T-helper 1 cell treated with Interleukin-12 subunit alpha and Interleukin-12 subunit beta and Interleukin-4 antibody, amounts not matched to agents 30 ng/mL and 1 ng/mL, for 36 hours (primary cell): Measurements from ENCODE around the gene STOM. TPM values are rescaled to one million over a fixed set of nuclear protein-coding genes. Genes with fewer than 3 reads are reported as not detected.
"Not testable (repeated sequence)": the region's sequence is repeated elsewhere in the genome, so short reads cannot be mapped to it uniquely, and the experiment has no call there.

Experiments
- intact Hi-C: fragments of 100-400 bp; cut with micrococcal nuclease; formaldehyde crosslinking; loops from one replicate; pipeline ENCODE4 v1.15.1; 2024
- total RNA-seq: library from RNA; stranded (reverse); gene quantifications from 2 replicates; pipeline ENCODE4 v1.2.3, GENCODE V29; 2022

STOM gene
- total RNA-seq, 1 donor from 2014 or later = 109 TPM

GRCh38 chr9:121303456-121304451 lies 66.3 kb downstream of the STOM start:
- intact Hi-C loops = no loop called here

GRCh38 chr9:121302786-121303185 lies 67.3 kb downstream of the STOM start:
- intact Hi-C loops = no loop called here

GRCh38 chr9:121302341-121302740 lies 67.7 kb downstream of the STOM start:
- intact Hi-C loops = no loop called here

- intact Hi-C loops = no loop called here
These were observed 68.2 kb downstream of the STOM start for GRCh38 chr9:121301881-121302286.

GRCh38 chr9:121300283-121301119 lies 69.5 kb downstream of the STOM start:
- intact Hi-C loops = no loop called here

- intact Hi-C loops = loop anchor here (5.0 kb wide), 1 partner anchor 87 kb away; no protein-coding TSS in a partner anchor
These were observed 70.4 kb downstream of the STOM start for GRCh38 chr9:121299467-121300282.

- intact Hi-C loops = loop anchor here (5.0 kb wide), 1 partner anchor 87 kb away; no protein-coding TSS in a partner anchor
These were observed 71.2 kb downstream of the STOM start for GRCh38 chr9:121298689-121299466.

GRCh38 chr9:121298016-121298538 lies 72.0 kb downstream of the STOM start:
- intact Hi-C loops = loop anchor here (5.0 kb wide), 1 partner anchor 86 kb away; no protein-coding TSS in a partner anchor

GRCh38 chr9:121297389-121297788 lies 72.7 kb downstream of the STOM start:
- intact Hi-C loops = loop anchor here (5.0 kb wide), 1 partner anchor 85 kb away; no protein-coding TSS in a partner anchor

- intact Hi-C loops = loop anchor here (5.0 kb wide), 1 partner anchor 84 kb away; no protein-coding TSS in a partner anchor
These were observed 73.6 kb downstream of the STOM start for GRCh38 chr9:121296213-121297127.

- intact Hi-C loops = loop anchor here (5.0 kb wide), 1 partner anchor 83 kb away; no protein-coding TSS in a partner anchor
These were observed 74.3 kb downstream of the STOM start for GRCh38 chr9:121295662-121296191.

GRCh38 chr9:121294866-121295661 lies 75.0 kb downstream of the STOM start:
- intact Hi-C loops = loop anchor here (5.0 kb wide), 1 partner anchor 83 kb away; no protein-coding TSS in a partner anchor

GRCh38 chr9:121294151-121294743 lies 75.8 kb downstream of the STOM start:
- intact Hi-C loops = no loop called here

GRCh38 chr9:121292801-121293241 lies 77.2 kb downstream of the STOM start:
- intact Hi-C loops = no loop called here

GRCh38 chr9:121292051-121292450 lies 78.0 kb downstream of the STOM start:
- intact Hi-C loops = no loop called here

- intact Hi-C loops = not testable (repeated sequence)
These were observed 78.5 kb downstream of the STOM start for GRCh38 chr9:121291536-121291935.
